Spleen (tissue), 11 donors: ENCODE measurements around the gene MOB3C. TPM values are rescaled to one million over a fixed set of nuclear protein-coding genes. Genes with fewer than 3 reads are reported as not detected.
A peak's percentile ranks its signal among the peaks of the same experiment; 100 is the strongest.

Experiments
- DNase-seq: peaks from one replicate; pipeline ENCODE4 v3.0.0-alpha.2; 2020
- H3K27ac ChIP-seq, 8 donors: fragments of 200-600 bp; sonication (generic) in 7 of 8; 1 replicate in 4 of 8; 2 replicates in 4 of 8; pipeline versions ENCODE4 v1.5.0 to v1.8.0; 2016 to 2021; ENCODE audit warnings: inconsistent platforms in 4 of 8, mild to moderate bottlenecking in 4 of 8, moderate library complexity in 1 of 8
- H3K27me3 ChIP-seq, 7 donors: fragments of 200-600 bp; sonication (generic) in 6 of 7; replicated peaks in 1 of 7; 1 replicate in 4 of 7; 2 replicates in 3 of 7; pipeline versions ENCODE4 v1.5.0 to v1.8.0; 2016 to 2021; ENCODE audit warnings: inconsistent platforms in 3 of 7, mild to moderate bottlenecking in 1 of 7
- H3K36me3 ChIP-seq, 6 donors: fragments of 200-600 bp; sonication (generic) in 5 of 6; 1 replicate in 4 of 6; 2 replicates in 2 of 6; pipeline versions ENCODE4 v1.5.0 to v1.8.0; 2016 to 2021; ENCODE audit warnings: inconsistent platforms in 2 of 6
- H3K4me1 ChIP-seq, 6 donors: fragments of 200-600 bp; sonication (generic) in 5 of 6; 1 replicate in 3 of 6; 2 replicates in 3 of 6; pipeline versions ENCODE4 v1.5.0 to v1.8.0; 2016 to 2021; ENCODE audit warnings: inconsistent platforms in 3 of 6
- H3K4me3 ChIP-seq, 8 donors: fragments of 200-600 bp; sonication (generic) in 7 of 8; 1 replicate in 4 of 8; 2 replicates in 4 of 8; pipeline versions ENCODE4 v1.5.0 to v1.8.0; 2016 to 2021; ENCODE audit warnings: inconsistent platforms in 4 of 8, mild to moderate bottlenecking in 4 of 8, moderate library complexity in 2 of 8
- H3K9me3 ChIP-seq, 8 donors: fragments of 200-600 bp; sonication (generic) in 7 of 8; 1 replicate in 4 of 8; 2 replicates in 4 of 8; pipeline versions ENCODE4 v1.5.0 to v1.8.0; 2016 to 2021; ENCODE audit warnings: inconsistent platforms in 4 of 8
- CTCF ChIP-seq, 11 experiments: fragments of 200-600 bp in 7 of 11; fragments of 450-650 bp in 4 of 11; sonication (generic) in 4 of 11; IDR thresholded peaks in 8 of 11; conservative IDR thresholded peaks in 3 of 11; 1 replicate in 7 of 11; 2 replicates in 4 of 11; pipeline versions ENCODE4 v1.4.0 to v1.8.0; 2016 to 2021; ENCODE audit warnings: antibody characterized with exemption in 11 of 11, inconsistent platforms in 4 of 11, mild to moderate bottlenecking in 1 of 11
- POLR2A ChIP-seq, 3 donors: fragments of 450-650 bp; IDR thresholded peaks; one replicate each; pipeline ENCODE4 v1.5.1; 2017; ENCODE audit warnings: antibody characterized with exemption in 3 of 3, mild to moderate bottlenecking in 1 of 3
- POLR2AphosphoS5 ChIP-seq, 3 donors: sonication (generic); formaldehyde crosslinking; IDR thresholded peaks; one replicate each; pipeline ENCODE4 v1.5.1; 2017; ENCODE audit warnings: antibody characterized with exemption in 3 of 3
- whole genome bisulfite sequencing, 5 donors: extraction: QIAGEN DNeasy Blood & Tissue Kit in 3 of 5; methylation state at CpG; one replicate each; pipeline versions ENCODE4 v1.1.5 to v1.1.7; 2013 to 2018; 5-methylcytosine and 5-hydroxymethylcytosine counted together
- intact Hi-C: fragments of 100-400 bp; cut with DNase I; formaldehyde crosslinking; loops from one replicate; pipeline ENCODE4 v1.15.0; 2023; ENCODE audit warnings: low total_unique reads
- polyA plus RNA-seq, 3 donors: library from polyadenylated mRNA; stranded (reverse); fragments of 200-250 nt; gene quantifications; one replicate each; pipeline ENCODE4 v1.2.1, GENCODE V29; 2013
- total RNA-seq, 7 donors: library from RNA; depleted of rRNA in 3 of 7; stranded (reverse); fragments of >200 nt in 3 of 7; fragmentation: NEBNext Ultra II Directional in 4 of 7; extraction: Animal tissue kit (Norgen Biotek cat#: 25700) in 4 of 7; gene quantifications; one replicate each; pipeline versions ENCODE4 v1.1.0 to v1.2.1, GENCODE V29; 2016 to 2021
- donor health status: healthy with polysubstance abuse.
- donor health status: DM: no; HTN: no; CAD: no; lungs with moderate emphysema.
- donor health status: DM: no; HTN: no; CAD: no.
- donor health status: Bipolar disorder and iron deficiency.
- donor health status: healthy.
- donor health status: DM: no; HTN: no; CAD: no.
- donor health status: DM: yes; HTN: yes; CAD: no.

Gene MOB3C
- total and polyA plus RNA-seq, 10 donors = 8.2 to 27.5 (median 21.1) TPM

- peak in 1 of 3 donors; percentile 59 for TF ChIP-seq POLR2AphosphoS5 (IDR thresholded peaks at IDR 0.05)
- TF ChIP-seq CTCF (IDR thresholded peaks at IDR 0.05 in 8 of 11, conservative IDR thresholded peaks at IDR 0.05 in 3 of 11) = no peak
- H3K27me3 ChIP-seq = no peaks in the 10 kb centered on the region
- H3K36me3 ChIP-seq = peaks cover 2 to 100% (median 74%) of the 10 kb centered on the region in 6 donors
- WGBS, 5 donors = 93 to 98% (median 96%) methylated on average over 13 to 15 of the region's 15 CpGs
- no peak overlapping the region for H3K4me3 ChIP-seq
- H3K9me3 ChIP-seq = no peaks in the 10 kb centered on the region
- H3K27ac ChIP-seq = no peak overlapping the region
- no peaks in the 10 kb centered on the region for H3K4me1 ChIP-seq
- DNase-seq = no peak
- intact Hi-C loops = no loop called here
These were observed 54.1 kb downstream of the MOB3C start for GRCh38 chr1:46562498-46562897.

- TF ChIP-seq POLR2AphosphoS5 (IDR thresholded peaks at IDR 0.05) (no peak), POLR2A (IDR thresholded peaks at IDR 0.05) (no peak), CTCF (IDR thresholded peaks at IDR 0.05 in 8 of 11, conservative IDR thresholded peaks at IDR 0.05 in 3 of 11) (no peak)
- no peaks in the 10 kb centered on the region for H3K9me3 ChIP-seq
- no peaks in the 10 kb centered on the region for H3K27me3 ChIP-seq
- peaks cover 0 to 2% (median 0%) of the 10 kb centered on the region in 6 donors for H3K4me1 ChIP-seq
- intact Hi-C loops = no loop called here
- no peak overlapping the region for H3K27ac ChIP-seq
- 86 to 95% (median 94%) methylated on average over 8 of the region's 8 CpGs for WGBS, 5 donors
- DNase-seq = peak; percentile 33
- H3K36me3 ChIP-seq = peaks cover 2 to 70% (median 48%) of the 10 kb centered on the region in 6 donors
- no peak overlapping the region for H3K4me3 ChIP-seq
These were observed 57.6 kb downstream of the MOB3C start for GRCh38 chr1:46558966-46559365.

GRCh38 chr1:46558141-46558963 is 58.3 kb downstream of the MOB3C start:
- H3K4me3 ChIP-seq = no peak overlapping the region
- intact Hi-C loops = no loop called here
- TF ChIP-seq POLR2A (IDR thresholded peaks at IDR 0.05) (no peak), CTCF (IDR thresholded peaks at IDR 0.05 in 8 of 11, conservative IDR thresholded peaks at IDR 0.05 in 3 of 11) (no peak), POLR2AphosphoS5 (IDR thresholded peaks at IDR 0.05) (no peak)
- H3K27ac ChIP-seq = no peak overlapping the region
- H3K27me3 ChIP-seq = no peaks in the 10 kb centered on the region
- H3K9me3 ChIP-seq = no peaks in the 10 kb centered on the region
- peaks cover 2 to 64% (median 46%) of the 10 kb centered on the region in 6 donors for H3K36me3 ChIP-seq
- H3K4me1 ChIP-seq = peaks cover 0 to 2% (median 0%) of the 10 kb centered on the region in 6 donors
- DNase-seq = peak; percentile 64
- WGBS, 5 donors = 85 to 90% (median 88%) methylated on average over 17 to 20 of the region's 20 CpGs

Other genes starting within 250 kb of the MOB3C start
- gene FAAH, start 222.5 kb downstream of the MOB3C start, total RNA-seq = 10 to 100 TPM in 1 of 7 donors, 1 to 10 TPM in 6; 5.2 to 15.3 (median 7.3) TPM
- gene FAAH, start 222.5 kb downstream of the MOB3C start, polyA plus RNA-seq = 10 to 100 TPM in 1 of 3 donors, 1 to 10 TPM in 2; 5.3 to 10.5 (median 9.6) TPM
- gene DMBX1, start 127.0 kb downstream of the MOB3C start, total RNA-seq = not detected
- not detected for gene DMBX1, start 127.0 kb downstream of the MOB3C start, polyA plus RNA-seq
- not detected for gene KNCN, start 65.2 kb downstream of the MOB3C start, total RNA-seq
- gene KNCN, start 65.2 kb downstream of the MOB3C start, polyA plus RNA-seq = not detected
- gene MKNK1, start 12.5 kb downstream of the MOB3C start, total RNA-seq = 100 to 1,000 TPM in 5 of 7 donors, 10 to 100 TPM in 2; 67.3 to 169 (median 114) TPM
- gene MKNK1, start 12.5 kb downstream of the MOB3C start, polyA plus RNA-seq = 10 to 100 TPM; 19.2 to 42.7 (median 35.6) TPM
- 10 to 100 TPM; 23.7 to 39.5 (median 25.1) TPM for gene ATPAF1, start 51.6 kb upstream of the MOB3C start, total RNA-seq
- gene ATPAF1, start 51.6 kb upstream of the MOB3C start, polyA plus RNA-seq = 10 to 100 TPM; 23.7 to 31.7 (median 29.6) TPM
- not detected for gene TEX38, start 55.0 kb upstream of the MOB3C start, total RNA-seq
- under 1 TPM in 2 of 3 donors, not detected in 1; 0.09 to 0.11 TPM for gene TEX38, start 55.0 kb upstream of the MOB3C start, polyA plus RNA-seq
- gene EFCAB14, start 102.3 kb upstream of the MOB3C start, total RNA-seq = 100 to 1,000 TPM in 5 of 7 donors, 10 to 100 TPM in 2; 82.1 to 126 (median 107) TPM
- gene EFCAB14, start 102.3 kb upstream of the MOB3C start, polyA plus RNA-seq = 10 to 100 TPM; 15.1 to 24.4 (median 18.3) TPM
- 1 to 10 TPM in 2 of 7 donors, under 1 TPM in 2, not detected in 3; 0.32 to 2.3 (median 0.74) TPM for gene CYP4B1, start 182.2 kb upstream of the MOB3C start, total RNA-seq
- gene CYP4B1, start 182.2 kb upstream of the MOB3C start, polyA plus RNA-seq = 1 to 10 TPM in 2 of 3 donors, under 1 TPM in 1; 0.83 to 3.5 (median 1.7) TPM